ENCODE data around the gene ARG2. TPM values are rescaled to one million over a fixed set of nuclear protein-coding genes. Genes with fewer than 3 reads are reported as not detected.

ARG2 gene
- total RNA-seq, 1 experiment from 2014 or later = 7.0 TPM

DNA sequence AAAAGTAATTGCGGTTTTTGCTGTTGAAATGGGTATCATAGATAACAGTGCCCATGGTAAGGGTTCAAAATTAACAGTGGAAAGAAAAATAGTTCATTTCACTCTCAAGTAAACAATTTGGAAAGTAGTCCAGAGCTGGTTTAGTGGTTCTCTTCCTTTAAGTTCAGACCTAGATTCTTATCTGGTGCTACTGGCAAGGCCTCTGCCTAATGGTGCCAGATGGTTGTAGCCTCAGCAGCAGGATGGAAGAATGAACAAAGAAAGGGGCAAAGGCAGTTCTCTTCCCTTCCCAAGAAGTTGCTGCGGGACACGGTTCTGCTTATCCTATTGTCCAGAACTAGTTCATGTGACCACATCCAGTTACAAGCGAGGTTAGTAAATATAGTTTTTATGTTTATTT is 10.5 kb downstream of the ARG2 start:
- ATAC-seq (no peak), DNase-seq (ENCODE audit: low read depth, low spot score) (no peak)
- H3K9me2 ChIP-seq (ENCODE audit: insufficient read depth) = no peaks in the 10 kb centered on the region
- intact Hi-C loops (cut with micrococcal nuclease) = no loop called here
- no peak overlapping the region for H3K4me2 ChIP-seq (ENCODE audit: low read length)
- no peaks in the 10 kb centered on the region for H3K79me2 ChIP-seq (ENCODE audit: insufficient read depth, low read length)
- CTCF ChIA-PET = no interaction called here
- no peaks in the 10 kb centered on the region for H3K4me1 ChIP-seq (ENCODE audit: control insufficient read depth in 1 of 2, insufficient read depth in 2 of 2, low read length in 2 of 2)
- TF ChIP-seq, protein P1, sequence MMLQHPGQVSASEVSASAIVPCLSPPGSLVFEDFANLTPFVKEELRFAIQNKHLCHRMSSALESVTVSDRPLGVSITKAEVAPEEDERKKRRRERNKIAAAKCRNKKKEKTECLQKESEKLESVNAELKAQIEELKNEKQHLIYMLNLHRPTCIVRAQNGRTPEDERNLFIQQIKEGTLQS (IDR thresholded peaks at IDR 0.05) = no peak
- TF ChIP-seq ELF1 (IDR thresholded peaks at IDR 0.05; ENCODE audit: borderline replicate concordance, low read depth) (no peak), EGR1 (IDR thresholded peaks at IDR 0.05; ENCODE audit: low read depth) (no peak), FOSL1 (IDR thresholded peaks at IDR 0.05; ENCODE audit: low read depth) (no peak), TCF7L2 (IDR thresholded peaks at IDR 0.05; ENCODE audit: borderline replicate concordance, extremely low read depth, insufficient read depth, insufficient read length) (no peak), SP1 (IDR thresholded peaks at IDR 0.05; ENCODE audit: low read depth) (no peak), ZFX (IDR thresholded peaks at IDR 0.05) (no peak), POLR2A (IDR thresholded peaks at IDR 0.05; ENCODE audit: borderline replicate concordance, extremely low read depth, insufficient read depth, insufficient read length) (no peak)
- TF ChIP-seq, protein P2, sequence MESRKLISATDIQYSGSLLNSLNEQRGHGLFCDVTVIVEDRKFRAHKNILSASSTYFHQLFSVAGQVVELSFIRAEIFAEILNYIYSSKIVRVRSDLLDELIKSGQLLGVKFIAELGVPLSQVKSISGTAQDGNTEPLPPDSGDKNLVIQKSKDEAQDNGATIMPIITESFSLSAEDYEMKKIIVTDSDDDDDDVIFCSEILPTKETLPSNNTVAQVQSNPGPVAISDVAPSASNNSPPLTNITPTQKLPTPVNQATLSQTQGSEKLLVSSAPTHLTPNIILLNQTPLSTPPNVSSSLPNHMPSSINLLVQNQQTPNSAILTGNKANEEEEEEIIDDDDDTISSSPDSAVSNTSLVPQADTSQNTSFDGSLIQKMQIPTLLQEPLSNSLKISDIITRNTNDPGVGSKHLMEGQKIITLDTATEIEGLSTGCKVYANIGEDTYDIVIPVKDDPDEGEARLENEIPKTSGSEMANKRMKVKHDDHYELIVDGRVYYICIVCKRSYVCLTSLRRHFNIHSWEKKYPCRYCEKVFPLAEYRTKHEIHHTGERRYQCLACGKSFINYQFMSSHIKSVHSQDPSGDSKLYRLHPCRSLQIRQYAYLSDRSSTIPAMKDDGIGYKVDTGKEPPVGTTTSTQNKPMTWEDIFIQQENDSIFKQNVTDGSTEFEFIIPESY (IDR thresholded peaks at IDR 0.05; ENCODE audit: extremely low read depth, insufficient replicate concordance, low read length) = no peak
- BruUV-seq (replicated peaks) = no TSS peak
- no peak overlapping the region for H3K9ac ChIP-seq (ENCODE audit: low read length)
- no peak overlapping the region for H2AFZ ChIP-seq (ENCODE audit: low read depth, low read length, poor library complexity, severe bottlenecking)
- POLR2A ChIA-PET = no interaction called here
- RAD21 ChIA-PET (ENCODE audit: low non-redundant PET in 1 of 2, low total read pairs in 2 of 2, uncharacterized antibody in 2 of 2, unreplicated experiment in 2 of 2) = no interaction called here
- H3K9me3 ChIP-seq (ENCODE audit: control insufficient read depth in 1 of 2, insufficient read depth in 1 of 2, low read depth in 1 of 2, low read length in 2 of 2) = no peaks in the 10 kb centered on the region
- H4K20me1 ChIP-seq (ENCODE audit: insufficient read depth) = no peaks in the 10 kb centered on the region
- H3K27ac ChIP-seq (ENCODE audit: low read depth, low read length) = no peak overlapping the region
- no peaks in the 10 kb centered on the region for H3K27me3 ChIP-seq (ENCODE audit: insufficient read depth, low read length)
- no peak overlapping the region for H3K4me3 ChIP-seq (replicated peaks in 1 of 2; ENCODE audit: low read depth in 1 of 2, low read length in 2 of 2)
- no peaks in the 10 kb centered on the region for H3K36me3 ChIP-seq (ENCODE audit: control insufficient read depth in 1 of 2, insufficient read depth in 2 of 2, low read length in 2 of 2)

DNA sequence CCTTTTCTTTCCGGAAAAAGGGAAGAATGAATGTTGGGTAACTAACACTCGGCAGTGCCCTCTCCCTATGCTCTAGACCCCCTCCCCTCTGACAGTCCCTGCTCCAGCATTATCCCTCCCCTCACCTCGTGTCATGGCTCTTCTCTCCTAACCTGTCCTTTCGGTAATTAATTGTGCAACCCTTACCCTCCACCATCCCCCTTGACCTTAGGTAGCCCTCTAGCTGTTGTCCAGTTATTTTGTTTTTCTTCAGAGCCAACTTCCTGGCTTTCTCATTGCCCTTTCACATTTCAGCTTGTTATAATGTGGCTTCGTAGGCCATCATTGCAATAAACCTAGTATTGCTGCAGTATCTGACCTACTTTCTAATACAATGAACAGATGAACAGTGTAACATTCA is 11.2 kb downstream of the ARG2 start:
- POLR2A ChIA-PET = no interaction called here
- Histone ChIP-seq H3K79me2 (ENCODE audit: insufficient read depth, low read length) (no peaks in the 10 kb centered on the region), H2AFZ (ENCODE audit: low read depth, low read length, poor library complexity, severe bottlenecking) (no peak overlapping the region), H3K9me3 (ENCODE audit: control insufficient read depth in 1 of 2, insufficient read depth in 1 of 2, low read depth in 1 of 2, low read length in 2 of 2) (no peaks in the 10 kb centered on the region), H3K9me2 (ENCODE audit: insufficient read depth) (no peaks in the 10 kb centered on the region), H4K20me1 (ENCODE audit: insufficient read depth) (no peaks in the 10 kb centered on the region), H3K4me2 (ENCODE audit: low read length) (no peak overlapping the region), H3K36me3 (ENCODE audit: control insufficient read depth in 1 of 2, insufficient read depth in 2 of 2, low read length in 2 of 2) (no peaks in the 10 kb centered on the region), H3K27me3 (ENCODE audit: insufficient read depth, low read length) (no peaks in the 10 kb centered on the region), H3K27ac (ENCODE audit: low read depth, low read length) (no peak overlapping the region), H3K9ac (ENCODE audit: low read length) (no peak overlapping the region), H3K4me3 (replicated peaks in 1 of 2; ENCODE audit: low read depth in 1 of 2, low read length in 2 of 2) (no peak overlapping the region), H3K4me1 (ENCODE audit: control insufficient read depth in 1 of 2, insufficient read depth in 2 of 2, low read length in 2 of 2) (no peaks in the 10 kb centered on the region)
- CTCF ChIA-PET = no interaction called here
- intact Hi-C loops (cut with micrococcal nuclease) = no loop called here
- no TSS peak for BruUV-seq (replicated peaks)
- ATAC-seq = no peak
- RAD21 ChIA-PET (ENCODE audit: low non-redundant PET in 1 of 2, low total read pairs in 2 of 2, uncharacterized antibody in 2 of 2, unreplicated experiment in 2 of 2) = no interaction called here
- no peak for DNase-seq (ENCODE audit: low read depth, low spot score)
- TF ChIP-seq EZH2 (IDR thresholded peaks at IDR 0.05) = no peak
- TF ChIP-seq JUND (IDR thresholded peaks at IDR 0.05) = no peak
- TF ChIP-seq, protein P3, sequence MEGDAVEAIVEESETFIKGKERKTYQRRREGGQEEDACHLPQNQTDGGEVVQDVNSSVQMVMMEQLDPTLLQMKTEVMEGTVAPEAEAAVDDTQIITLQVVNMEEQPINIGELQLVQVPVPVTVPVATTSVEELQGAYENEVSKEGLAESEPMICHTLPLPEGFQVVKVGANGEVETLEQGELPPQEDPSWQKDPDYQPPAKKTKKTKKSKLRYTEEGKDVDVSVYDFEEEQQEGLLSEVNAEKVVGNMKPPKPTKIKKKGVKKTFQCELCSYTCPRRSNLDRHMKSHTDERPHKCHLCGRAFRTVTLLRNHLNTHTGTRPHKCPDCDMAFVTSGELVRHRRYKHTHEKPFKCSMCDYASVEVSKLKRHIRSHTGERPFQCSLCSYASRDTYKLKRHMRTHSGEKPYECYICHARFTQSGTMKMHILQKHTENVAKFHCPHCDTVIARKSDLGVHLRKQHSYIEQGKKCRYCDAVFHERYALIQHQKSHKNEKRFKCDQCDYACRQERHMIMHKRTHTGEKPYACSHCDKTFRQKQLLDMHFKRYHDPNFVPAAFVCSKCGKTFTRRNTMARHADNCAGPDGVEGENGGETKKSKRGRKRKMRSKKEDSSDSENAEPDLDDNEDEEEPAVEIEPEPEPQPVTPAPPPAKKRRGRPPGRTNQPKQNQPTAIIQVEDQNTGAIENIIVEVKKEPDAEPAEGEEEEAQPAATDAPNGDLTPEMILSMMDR (IDR thresholded peaks at IDR 0.05 in 2 of 3, conservative IDR thresholded peaks at IDR 0.05 in 1 of 3; ENCODE audit: borderline replicate concordance in 1 of 3, insufficient read depth in 1 of 3, low read depth in 2 of 3, low read length in 2 of 3) = no peak
- TF ChIP-seq TCF7L2 (IDR thresholded peaks at IDR 0.05; ENCODE audit: borderline replicate concordance, extremely low read depth, insufficient read depth, insufficient read length) = no peak
- no peak for TF ChIP-seq CEBPB (IDR thresholded peaks at IDR 0.05; ENCODE audit: low read depth)
- TF ChIP-seq, protein P1 (IDR thresholded peaks at IDR 0.05) = no peak
- TF ChIP-seq CBX3 (IDR thresholded peaks at IDR 0.05; ENCODE audit: low read depth) = no peak
